ENCODE data around the gene IFNL2. TPM values are rescaled to one million over a fixed set of nuclear protein-coding genes. Genes with fewer than 3 reads are reported as not detected.

IFNL2 gene
- total and polyA plus RNA-seq, 2 donors (not counting 3 experiments of a cell fraction or from before 2014, with no cell fraction given) = not detected

- no peaks in the 10 kb centered on the region for H3K9me1 ChIP-seq (replicated peaks; ENCODE audit: control insufficient read depth, extremely low read depth, insufficient read depth, low read length)
- TF ChIP-seq MAX (IDR thresholded peaks at IDR 0.05; ENCODE audit: insufficient read depth, insufficient read length) = no peak
- TF ChIP-seq JUN (IDR thresholded peaks at IDR 0.05; ENCODE audit: borderline replicate concordance, insufficient read depth, insufficient read length, low read depth) = no peak
- TF ChIP-seq POLR2AphosphoS5 (IDR thresholded peaks at IDR 0.05; ENCODE audit: insufficient read depth, low read depth, low read length) = no peak
- no peak for TF ChIP-seq FOS (IDR thresholded peaks at IDR 0.05; ENCODE audit: borderline replicate concordance, insufficient read depth, low read length)
- no peak for TF ChIP-seq MYC (IDR thresholded peaks at IDR 0.05; ENCODE audit: low read depth, low read length)
- no peak for TF ChIP-seq GATA2 (IDR thresholded peaks at IDR 0.05; ENCODE audit: insufficient read depth, insufficient read length, low read depth, low read length)
- no peak for TF ChIP-seq CTCF (IDR thresholded peaks at IDR 0.05; ENCODE audit: extremely low read depth in 1 of 2, insufficient read depth in 1 of 2, low read depth in 1 of 2, low read length in 2 of 2)
- TF ChIP-seq POLR2A (IDR thresholded peaks at IDR 0.05; ENCODE audit: low read depth, low read length) = no peak
- TF ChIP-seq EZH2 (IDR thresholded peaks at IDR 0.05; ENCODE audit: borderline replicate concordance, low read depth, low read length, severe bottlenecking) = no peak
- FAIRE-seq (no peak), DNase-seq (ENCODE audit: low read depth, low spot score) (no peak)
- no peaks in the 10 kb centered on the region for H4K20me1 ChIP-seq (replicated peaks; ENCODE audit: control insufficient read depth, extremely low read depth, insufficient read depth, low read length)
- H2AFZ ChIP-seq (ENCODE audit: low read depth, low read length) = no peak overlapping the region
- no peak overlapping the region for H3K4me2 ChIP-seq (ENCODE audit: insufficient read depth, low read length)
- ChIA-PET CTCF (interaction anchor here (0.6 to 1.3 kb wide), 3 partner anchors 13 to 136 kb away, joined by 3 to 4 read pairs (median 4); partner anchors contain the start of gene IFNL4), POLR2A (no interaction called here)
- H3K4me3 ChIP-seq (replicated peaks in 1 of 3; ENCODE audit: insufficient read depth in 1 of 3, low read depth in 1 of 3, low read length in 3 of 3) = no peak overlapping the region
- no peaks in the 10 kb centered on the region for H3K79me2 ChIP-seq (ENCODE audit: control insufficient read depth, insufficient read depth, low read length)
- H3K27ac ChIP-seq (ENCODE audit: insufficient read depth, low read depth, low read length) = no peak overlapping the region
- dilution Hi-C loops (cut with MboI; ENCODE audit: extremely low pct_ligation_motif_present, low sequenced_read_pairs) = no loop called here
- H3K4me1 ChIP-seq (ENCODE audit: control insufficient read depth, extremely low read depth, insufficient read depth, low read length) = no peaks in the 10 kb centered on the region
- H3K9ac ChIP-seq (replicated peaks; ENCODE audit: extremely low read depth, insufficient read depth, low read length) = no peak overlapping the region
- no TSS peak for BruUV-seq (replicated peaks)
- no peaks in the 10 kb centered on the region for H3K36me3 ChIP-seq (ENCODE audit: control insufficient read depth in 2 of 2, extremely low read depth in 1 of 2, insufficient read depth in 2 of 2, low read length in 2 of 2)
- peaks cover 32 to 42% of the 10 kb centered on the region in 2 experiments for H3K27me3 ChIP-seq (ENCODE audit: control insufficient read depth in 2 of 2, insufficient read depth in 2 of 2, low read length in 2 of 2)
- no peaks in the 10 kb centered on the region for H3K9me3 ChIP-seq (replicated peaks; ENCODE audit: control insufficient read depth, insufficient read depth, low read length)
- intact Hi-C loops (cut with micrococcal nuclease) = no loop called here
These were observed 5.7 kb upstream of the IFNL2 start for GRCh38 chr19:39262496-39262895.

All from endothelial cell of umbilical vein (primary cell).